GM12865 (cell line): Measurements from ENCODE around the gene MED26.

Experiments
- DNase-seq: peaks from one replicate; pipeline ENCODE4 v3.0.0; 2010; ENCODE audit warnings: low read depth
- H3K4me3 ChIP-seq: 2 replicates; pipeline ENCODE4 v1.5.1; 2011; ENCODE audit warnings: mild to moderate bottlenecking, low read depth, low read length, control low read depth
- CTCF ChIP-seq: IDR thresholded peaks from 2 replicates; pipeline ENCODE4 v1.5.1; 2011; ENCODE audit warnings: low read length, control low read depth, low read depth, inconsistent platforms; ENCODE audit not compliant: insufficient read depth; ENCODE audit errors: missing control alignments

MED26 gene

GRCh38 chr19:16582486-16583261 is 45.3 kb downstream of the MED26 start:
- H3K4me3 ChIP-seq = no peak overlapping the region

GRCh38 chr19:16581971-16582343 is 46.0 kb downstream of the MED26 start:
- no peak for DNase-seq
- TF ChIP-seq CTCF = no peak
- H3K4me3 ChIP-seq = no peak overlapping the region

More at GRCh38 chr19:16582486-16583261, 45.3 kb downstream of the MED26 start:
- DNase-seq = no peak
- TF ChIP-seq CTCF = no peak

- DNase-seq = peak; percentile 70
- no peak for TF ChIP-seq CTCF
Measured at GRCh38 chr19:16581145-16581970, 46.6 kb downstream of the MED26 start.

GRCh38 chr19:16579381-16579780 is 48.6 kb downstream of the MED26 start:
- no peak overlapping the region for H3K4me3 ChIP-seq
- no peak for TF ChIP-seq CTCF
- DNase-seq = no peak

More at GRCh38 chr19:16581145-16581970, 46.6 kb downstream of the MED26 start:
- H3K4me3 ChIP-seq = no peak overlapping the region

- H3K4me3 ChIP-seq = no peak overlapping the region
- no peak for TF ChIP-seq CTCF
- DNase-seq = no peak
Measured at GRCh38 chr19:16577531-16577985, 50.4 kb downstream of the MED26 start.

GRCh38 chr19:16576690-16577530 is 51.1 kb downstream of the MED26 start:
- no peak for TF ChIP-seq CTCF
- DNase-seq = no peak
- no peak overlapping the region for H3K4me3 ChIP-seq
